HG03439 (cell line): ENCODE data around the gene EGFLAM.
"Not testable (repeated sequence)": the region's sequence is repeated elsewhere in the genome, so short reads cannot be mapped to it uniquely, and the experiment has no call there.

ENCODE experiments used
- ATAC-seq: cut with Tn5 transposase; IDR thresholded peaks from one replicate; pipeline ENCODE4 v1.9.1; 2021; ENCODE audit warnings: mild to moderate bottlenecking, moderate library complexity; ENCODE audit not compliant: unreplicated experiment

Gene EGFLAM

GRCh38 chr5:38323645-38324295, 65.4 kb downstream of the EGFLAM start:
- ATAC-seq = no peak

- no peak for ATAC-seq
Measured at GRCh38 chr5:38329132-38329715, 70.9 kb downstream of the EGFLAM start.

DNA sequence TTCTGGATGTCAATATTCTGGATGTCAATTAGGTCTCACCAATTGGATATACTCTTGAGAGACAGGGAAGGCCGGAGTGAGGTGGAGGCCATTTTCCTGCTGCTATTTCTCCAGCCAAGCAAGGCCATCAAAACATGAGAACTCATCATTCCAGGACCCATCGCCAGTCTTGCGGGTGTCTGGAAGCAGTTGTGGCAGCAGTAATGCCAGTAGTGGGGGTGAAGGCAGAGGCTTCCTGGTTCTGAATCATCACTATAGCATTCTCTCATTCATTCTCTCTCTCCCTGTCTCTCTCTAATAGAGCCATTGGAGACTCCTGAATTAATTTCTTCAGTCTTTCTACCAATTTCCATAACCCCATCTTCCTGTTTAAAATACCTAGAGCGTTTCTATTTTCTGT, 71.8 kb downstream of the EGFLAM start:
- ATAC-seq = no peak

GRCh38 chr5:38331831-38332230, 73.5 kb downstream of the EGFLAM start:
- ATAC-seq = no peak

DNA sequence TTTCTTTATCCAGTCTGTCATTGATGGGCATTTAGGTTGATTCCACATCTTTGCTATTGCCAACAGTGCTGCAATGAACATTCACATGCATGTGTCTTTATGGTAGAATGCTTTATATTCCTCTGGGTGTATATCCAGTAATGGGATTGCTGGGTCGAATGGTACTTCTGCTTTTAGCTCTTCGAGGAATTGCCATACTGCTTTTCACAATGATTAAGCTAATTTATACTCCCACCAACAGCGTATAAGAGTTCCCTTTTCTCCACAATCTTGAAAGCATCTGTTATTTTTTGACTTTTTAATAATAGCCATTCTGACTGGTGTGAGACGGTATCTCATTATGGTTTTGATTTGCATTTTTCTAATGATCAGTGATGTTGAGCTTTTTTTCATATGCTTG, 74.8 kb downstream of the EGFLAM start:
- not testable (repeated sequence) for ATAC-seq

DNA sequence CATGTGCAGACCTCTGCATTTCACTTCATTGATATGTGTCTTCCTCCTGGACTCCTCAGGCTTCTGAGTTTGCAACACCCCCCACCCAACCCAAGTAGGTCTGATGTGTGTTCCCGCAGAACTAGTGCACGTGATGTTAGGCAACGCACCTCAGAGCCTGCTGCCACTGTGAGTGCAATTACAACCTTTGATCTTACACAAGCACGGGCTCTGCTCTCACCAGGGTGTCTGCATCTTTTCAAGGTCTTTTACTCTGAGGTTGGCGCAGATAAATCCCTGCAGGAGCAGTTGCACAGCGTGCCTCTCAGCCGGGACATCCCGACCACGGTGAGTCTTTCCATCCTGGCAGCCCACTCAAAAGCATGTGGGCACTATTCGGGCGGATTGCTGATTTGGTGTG, 80.1 kb downstream of the EGFLAM start:
- no peak for ATAC-seq

GRCh38 chr5:38339446-38339845, 81.1 kb downstream of the EGFLAM start:
- no peak for ATAC-seq

- no peak for ATAC-seq
Measured at GRCh38 chr5:38341056-38341455, 82.7 kb downstream of the EGFLAM start.

GRCh38 chr5:38341641-38342040, 83.3 kb downstream of the EGFLAM start:
- ATAC-seq = no peak

DNA sequence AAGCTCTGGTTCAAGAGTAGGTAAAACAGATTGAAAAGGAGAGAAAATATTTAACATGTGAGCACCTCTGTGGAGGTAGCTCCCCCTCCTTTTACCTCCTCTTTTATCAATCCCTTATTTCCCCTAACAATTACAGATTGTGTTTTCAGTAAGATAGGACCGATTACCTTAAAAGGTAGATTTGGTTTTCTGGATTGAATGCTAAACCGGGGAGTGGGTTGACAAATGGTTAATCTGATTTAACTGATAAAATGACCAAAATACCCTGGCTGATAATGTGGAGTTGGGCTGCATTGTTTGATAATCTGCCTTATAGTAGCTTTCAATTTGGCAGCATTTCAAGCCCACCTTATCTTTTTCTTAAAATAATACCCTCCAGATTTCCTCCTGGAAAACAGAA, 83.9 kb downstream of the EGFLAM start:
- no peak for ATAC-seq

DNA sequence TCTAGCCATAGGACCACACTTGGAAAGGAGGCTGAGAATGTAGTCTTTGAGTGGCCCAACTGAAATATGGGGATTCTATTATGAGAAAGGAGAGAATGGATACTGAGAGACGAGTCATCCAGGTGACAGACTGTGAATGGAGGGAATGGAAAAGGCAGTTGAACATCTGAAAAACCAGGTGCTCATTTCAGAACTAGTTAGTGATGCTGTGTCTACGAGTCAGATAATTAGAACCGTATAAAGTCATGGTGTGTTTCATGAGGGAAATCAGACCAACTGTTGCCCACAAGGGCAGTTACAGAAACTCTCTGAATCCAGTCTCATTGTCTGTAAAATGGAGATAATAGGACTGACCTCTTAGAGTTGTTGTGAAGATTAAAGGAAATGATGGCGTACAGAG, 86.5 kb downstream of the EGFLAM start:
- no peak for ATAC-seq

DNA sequence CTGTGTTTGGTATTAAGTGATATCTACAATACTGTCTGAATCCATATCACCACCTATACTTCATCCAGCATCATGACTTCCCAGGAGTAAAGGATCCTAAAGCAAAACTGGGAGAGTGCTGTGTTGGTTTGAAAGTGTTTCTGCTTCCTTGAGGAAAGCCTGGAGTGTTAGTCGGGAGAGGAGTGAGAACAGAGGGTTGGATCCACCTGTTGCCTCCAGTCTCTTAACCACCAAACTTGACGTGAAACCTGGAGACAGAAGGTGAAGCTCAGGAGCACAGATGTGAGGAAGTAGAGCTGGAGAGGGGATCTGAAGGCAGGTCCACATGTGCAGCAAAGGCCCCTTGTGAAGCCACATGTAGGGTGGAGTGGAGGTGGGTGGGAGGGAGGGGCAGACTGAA, 88.2 kb downstream of the EGFLAM start:
- no peak for ATAC-seq

DNA sequence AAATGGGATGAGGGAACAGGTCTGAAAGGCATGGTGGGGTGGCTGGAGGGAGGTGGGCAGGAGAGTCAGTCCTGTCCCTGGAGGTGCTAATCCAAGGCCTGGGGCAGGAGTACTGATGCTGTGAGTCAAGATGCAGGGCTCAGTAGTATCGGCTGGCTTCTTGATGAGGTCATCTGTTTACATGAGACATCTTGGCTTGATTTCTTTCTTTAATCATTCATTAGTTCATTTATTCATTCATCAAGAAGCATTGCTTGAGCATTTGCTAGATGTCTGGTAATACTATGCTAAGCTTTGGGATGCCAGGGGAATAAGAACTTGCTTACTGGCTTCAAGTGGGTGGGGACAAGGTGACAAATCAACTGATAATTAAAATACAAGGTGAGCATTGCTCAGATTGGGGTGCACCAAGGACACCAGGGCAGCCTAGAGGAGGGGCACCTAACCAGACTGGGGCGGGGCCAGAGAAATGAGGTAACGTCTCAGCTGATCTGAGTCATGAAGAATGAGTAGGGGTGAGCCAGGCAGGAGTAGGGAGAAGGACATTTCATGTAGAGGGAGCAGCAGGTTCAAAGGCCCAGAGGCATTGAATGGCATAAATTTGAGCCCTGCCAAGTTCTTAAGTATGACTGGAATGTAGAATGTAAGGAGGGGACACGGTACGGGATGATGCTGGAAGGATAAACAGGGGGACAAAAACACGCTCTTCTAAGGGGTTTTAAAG, 88.8 kb downstream of the EGFLAM start:
- no peak for ATAC-seq

- ATAC-seq = no peak
Measured at GRCh38 chr5:38347896-38348295, 89.5 kb downstream of the EGFLAM start.

DNA sequence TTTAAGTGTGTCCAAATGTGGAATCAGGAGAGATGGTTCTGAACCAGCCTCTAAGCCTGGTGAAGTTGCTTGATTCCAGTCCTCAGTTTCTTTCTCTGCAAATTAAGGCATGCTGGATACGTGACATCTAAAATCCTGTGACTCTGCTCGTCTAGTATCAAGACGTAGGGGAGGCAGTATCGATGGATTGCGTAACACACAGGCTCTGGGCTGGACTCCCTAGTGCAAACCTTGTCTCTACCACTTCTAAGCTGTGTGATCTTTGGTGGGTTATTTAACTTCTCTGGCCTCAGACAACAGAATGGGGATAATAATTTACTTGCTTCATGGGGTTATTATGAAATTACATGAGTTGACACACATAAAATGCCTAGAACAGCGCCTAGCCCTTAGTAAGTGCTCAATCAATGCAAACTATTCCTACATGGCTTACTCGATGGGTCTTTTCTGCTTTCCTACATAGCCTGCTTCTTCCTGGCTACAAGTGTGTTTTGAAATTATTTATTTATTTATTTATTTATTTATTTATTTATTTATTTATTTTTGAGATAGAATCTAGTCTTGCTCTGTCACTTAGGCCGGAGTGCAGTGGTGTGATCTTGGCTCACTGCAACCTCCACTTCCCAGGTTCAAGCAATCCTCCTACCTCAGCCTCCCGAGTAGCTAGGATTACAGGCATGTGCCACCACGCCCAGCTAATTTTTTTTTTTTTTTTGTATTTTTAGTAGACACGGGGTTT, 102.1 kb downstream of the EGFLAM start:
- no peak for ATAC-seq

DNA sequence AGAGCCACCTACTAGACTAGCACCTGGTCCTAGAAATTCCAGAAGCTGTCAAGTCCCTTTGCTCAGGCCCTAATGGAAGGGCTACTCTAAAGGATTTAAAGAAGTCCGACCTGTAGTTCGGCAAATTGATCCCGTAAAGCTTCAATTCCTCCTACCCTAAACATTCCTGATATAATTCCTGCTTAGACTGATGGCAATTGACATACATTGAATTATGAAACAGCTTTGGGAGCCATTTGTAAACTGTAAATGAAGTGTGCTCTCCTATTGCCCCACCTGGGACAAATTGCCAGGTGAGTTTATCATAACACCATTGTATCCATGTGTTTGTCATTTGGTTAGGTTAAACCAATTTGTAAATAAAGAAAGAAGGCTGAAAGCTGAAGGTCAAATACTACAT, 104.4 kb downstream of the EGFLAM start:
- ATAC-seq = no peak

- ATAC-seq = no peak
Measured at GRCh38 chr5:38364825-38365224, 106.5 kb downstream of the EGFLAM start.

- no peak for ATAC-seq
Measured at GRCh38 chr5:38367410-38367809, 109.1 kb downstream of the EGFLAM start.

DNA sequence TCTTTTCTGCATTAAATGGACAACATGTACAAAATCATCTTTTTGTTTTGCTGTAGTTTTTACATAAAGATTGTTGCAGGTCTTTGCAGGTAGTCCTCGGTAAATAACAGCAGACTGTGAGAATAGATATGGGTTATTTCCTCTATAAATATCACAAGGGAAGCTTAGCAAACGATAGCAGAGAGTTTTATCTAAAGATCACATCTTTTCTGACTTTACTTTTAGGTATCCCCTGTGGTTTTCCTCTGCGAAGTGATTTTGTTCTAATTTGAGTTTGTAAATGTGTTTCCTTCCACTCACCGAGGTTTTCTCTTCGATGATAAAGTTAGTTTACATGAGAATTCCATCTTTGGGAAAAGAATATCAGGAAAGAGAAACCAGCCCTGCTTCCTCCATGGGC, 109.6 kb downstream of the EGFLAM start:
- no peak for ATAC-seq

- ATAC-seq = no peak
Measured at GRCh38 chr5:38369692-38370091, 111.3 kb downstream of the EGFLAM start.

DNA sequence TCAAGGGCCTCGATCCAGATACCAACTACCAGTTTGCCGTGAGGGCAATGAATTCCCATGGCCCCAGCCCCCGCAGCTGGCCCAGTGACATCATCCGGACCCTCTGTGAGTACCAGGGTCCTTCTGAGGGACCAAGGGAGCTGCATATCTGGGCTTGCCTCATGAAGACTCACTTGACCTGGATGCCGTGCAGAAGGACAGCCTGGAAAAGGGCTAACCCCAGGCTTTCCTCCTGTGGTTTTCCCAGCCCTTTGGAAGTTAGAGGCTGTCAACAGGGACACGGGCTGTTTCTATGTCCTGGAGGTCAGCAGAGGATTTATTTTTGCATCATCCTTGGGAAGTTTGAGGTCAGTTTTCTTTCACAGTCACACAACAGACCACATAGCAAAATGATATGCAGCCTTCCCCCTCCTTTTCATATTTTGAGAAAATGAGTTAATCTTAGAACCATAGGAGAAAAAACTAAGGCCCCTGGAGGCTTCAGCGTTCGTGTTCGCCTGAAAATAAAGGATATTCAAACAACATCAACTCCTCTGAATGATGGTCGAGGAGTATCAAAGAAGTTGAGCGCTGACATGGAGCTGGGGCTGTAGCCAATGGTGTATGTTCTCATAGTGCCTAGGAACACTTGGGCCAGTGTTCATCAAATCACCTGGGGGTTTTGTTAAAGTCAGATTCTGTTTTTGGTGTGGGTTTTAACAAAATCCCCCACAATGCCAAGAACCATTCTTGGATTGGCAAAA, 112.2 kb downstream of the EGFLAM start:
- no peak for ATAC-seq
